ENCODE results near the gene TP53INP2. TPM values are rescaled to one million over a fixed set of nuclear protein-coding genes. Genes with fewer than 3 reads are reported as not detected.
A peak's percentile ranks its signal among the peaks of the same experiment; 100 is the strongest.

The TP53INP2 gene
- total and polyA plus RNA-seq, 9 of the 15 experiments (the other 6 are each of a cell fraction or from before 2014, with no cell fraction given), result 0.43 to 5.0 (median 1.3) TPM

GRCh38 chr20:34713194-34713943 is 9.2 kb downstream of the TP53INP2 start (continued):
- TF ChIP-seq E2F8 (IDR thresholded peaks at IDR 0.05; ENCODE audit: low read depth, partially characterized antibody) (peak; percentile 75), NKRF (IDR thresholded peaks at IDR 0.05; ENCODE audit: borderline replicate concordance) (no peak), SIN3A (IDR thresholded peaks at IDR 0.05; ENCODE audit: borderline replicate concordance in 2 of 2, control insufficient read depth in 1 of 2, low read depth in 2 of 2, low read length in 2 of 2) (no peak), DACH1 (IDR thresholded peaks at IDR 0.05; ENCODE audit: partially characterized antibody) (peak; percentile 82), MAFF (IDR thresholded peaks at IDR 0.05; ENCODE audit: low read length) (peak; percentile 36; the same call in 1 of the 2 replicates), ZNF143 (CRISPR knock-in tag; IDR thresholded peaks at IDR 0.05) (no peak), ERF (CRISPR knock-in tag; IDR thresholded peaks at IDR 0.05) (no peak), ZNF134 (CRISPR knock-in tag; conservative IDR thresholded peaks at IDR 0.05) (no peak), KAT8 (IDR thresholded peaks at IDR 0.05; ENCODE audit: low read depth) (no peak), PTRF (tag; IDR thresholded peaks at IDR 0.05) (no peak), HDAC1 (IDR thresholded peaks at IDR 0.05) (peak in 1 of 2 experiments; percentile 93; a peak in 3 of 4 replicates), GTF2F1 (IDR thresholded peaks at IDR 0.05; ENCODE audit: low read depth, low read length) (no peak), SMARCA5 (IDR thresholded peaks at IDR 0.05) (no peak), MNT (conservative IDR thresholded peaks at IDR 0.05) (peak; percentile 74 to 83), ZNF696 (CRISPR knock-in tag; conservative IDR thresholded peaks at IDR 0.05) (no peak), ZNF561 (CRISPR knock-in tag; conservative IDR thresholded peaks at IDR 0.05) (no peak), GABPB1 (CRISPR knock-in tag; IDR thresholded peaks at IDR 0.05) (no peak; the same call in 1 of the 2 replicates), TRIM28 (IDR thresholded peaks at IDR 0.05) (no peak), ZBTB7A (IDR thresholded peaks at IDR 0.05; ENCODE audit: borderline replicate concordance, control insufficient read depth, low read depth, low read length) (no peak; the same call in 1 of the 2 replicates), ZNF165 (CRISPR knock-in tag; IDR thresholded peaks at IDR 0.05; ENCODE audit: borderline replicate concordance) (no peak), COPS2 (conservative IDR thresholded peaks at IDR 0.05) (no peak), SMARCA4 (IDR thresholded peaks at IDR 0.05) (peak; percentile 100), ZNF282 (CRISPR knock-in tag; IDR thresholded peaks at IDR 0.05) (no peak), ZNF197 (CRISPR knock-in tag; IDR thresholded peaks at IDR 0.05; ENCODE audit: low read depth) (no peak; the same call in 1 of the 2 replicates)
